Memory B cell (primary cell): ENCODE results near the gene WFS1.

Source experiments
- ATAC-seq: fragments of 150-1000 bp; cut with Tn5 transposase; 2 replicates; pipeline ENCODE4 v1.10.0; 2021; ENCODE audit warnings: low read depth, mild to moderate bottlenecking, moderate library complexity
- DNase-seq, 2 donors: peaks; one replicate each; pipeline ENCODE4 v3.0.0; 2022; ENCODE audit warnings: low spot score in 2 of 2
- H3K27ac Mint-ChIP-seq: one replicate; pipeline ENCODE4 v1.8.0; 2022; ENCODE audit warnings: mild to moderate bottlenecking, moderate library complexity, mixed read lengths
- H3K27me3 Mint-ChIP-seq: one replicate; pipeline ENCODE4 v1.8.0; 2022; ENCODE audit warnings: mixed read lengths
- H3K36me3 Mint-ChIP-seq: one replicate; pipeline ENCODE4 v1.8.0; 2022; ENCODE audit warnings: mild to moderate bottlenecking, mixed read lengths
- H3K4me1 Mint-ChIP-seq: one replicate; pipeline ENCODE4 v1.8.0; 2022; ENCODE audit warnings: mixed read lengths
- H3K4me3 Mint-ChIP-seq: one replicate; pipeline ENCODE4 v1.8.0; 2022; ENCODE audit warnings: mild to moderate bottlenecking, moderate library complexity, mixed read lengths
- H3K9me3 Mint-ChIP-seq: one replicate; pipeline ENCODE4 v1.8.0; 2022; ENCODE audit warnings: mixed read lengths

Gene WFS1

GRCh38 chr4:6321361-6321760 lies 51.7 kb downstream of the WFS1 start:
- Mint-ChIP-seq H3K27me3 (peaks cover 21% of the 10 kb centered on the region), H3K27ac (no peak overlapping the region), H3K4me1 (no peaks in the 10 kb centered on the region), H3K36me3 (peaks cover 2% of the 10 kb centered on the region), H3K4me3 (no peak overlapping the region), H3K9me3 (peaks cover 2% of the 10 kb centered on the region)
- DNase-seq (no peak), ATAC-seq (no peak)

- peaks cover 19% of the 10 kb centered on the region for H3K27me3 Mint-ChIP-seq
- DNase-seq (no peak), ATAC-seq (no peak)
- no peak overlapping the region for H3K4me3 Mint-ChIP-seq
- no peak overlapping the region for H3K27ac Mint-ChIP-seq
- H3K36me3 Mint-ChIP-seq = peaks cover 2% of the 10 kb centered on the region
- no peaks in the 10 kb centered on the region for H3K4me1 Mint-ChIP-seq
- H3K9me3 Mint-ChIP-seq = peaks cover 2% of the 10 kb centered on the region
These were observed 52.6 kb downstream of the WFS1 start for GRCh38 chr4:6322067-6322760.

- no peak overlapping the region for H3K4me3 Mint-ChIP-seq
- H3K27me3 Mint-ChIP-seq = peaks cover 16% of the 10 kb centered on the region
- peaks cover 2% of the 10 kb centered on the region for H3K9me3 Mint-ChIP-seq
- no peak for DNase-seq
- peaks cover 2% of the 10 kb centered on the region for H3K36me3 Mint-ChIP-seq
- no peak overlapping the region for H3K27ac Mint-ChIP-seq
- no peaks in the 10 kb centered on the region for H3K4me1 Mint-ChIP-seq
- ATAC-seq = no peak
These were observed 53.3 kb downstream of the WFS1 start for GRCh38 chr4:6322761-6323566.

- Mint-ChIP-seq H3K9me3 (peaks cover 2% of the 10 kb centered on the region), H3K4me3 (no peak overlapping the region), H3K27me3 (peaks cover 17% of the 10 kb centered on the region), H3K4me1 (no peaks in the 10 kb centered on the region), H3K27ac (no peak overlapping the region), H3K36me3 (peaks cover 2% of the 10 kb centered on the region)
- DNase-seq (no peak), ATAC-seq (no peak)
These were observed 54.9 kb downstream of the WFS1 start for GRCh38 chr4:6324461-6324998.

- peaks cover 2% of the 10 kb centered on the region for H3K9me3 Mint-ChIP-seq
- DNase-seq (no peak), ATAC-seq (no peak)
- no peaks in the 10 kb centered on the region for H3K4me1 Mint-ChIP-seq
- H3K27me3 Mint-ChIP-seq = peaks cover 14% of the 10 kb centered on the region
- H3K36me3 Mint-ChIP-seq = peaks cover 2% of the 10 kb centered on the region
- no peak overlapping the region for H3K27ac Mint-ChIP-seq
- no peak overlapping the region for H3K4me3 Mint-ChIP-seq
These were observed 55.5 kb downstream of the WFS1 start for GRCh38 chr4:6324999-6325787.

- Mint-ChIP-seq H3K27me3 (peaks cover 16% of the 10 kb centered on the region), H3K36me3 (peaks cover 2% of the 10 kb centered on the region), H3K4me3 (no peak overlapping the region), H3K27ac (no peak overlapping the region), H3K9me3 (peaks cover 2% of the 10 kb centered on the region), H3K4me1 (no peaks in the 10 kb centered on the region)
- ATAC-seq = no peak
- DNase-seq = no peak
These were observed 56.2 kb downstream of the WFS1 start for GRCh38 chr4:6325788-6326290.

GRCh38 chr4:6326312-6327060 lies 56.8 kb downstream of the WFS1 start:
- Mint-ChIP-seq H3K27ac (no peak overlapping the region), H3K27me3 (peaks cover 18% of the 10 kb centered on the region), H3K4me3 (no peak overlapping the region), H3K4me1 (no peaks in the 10 kb centered on the region), H3K36me3 (peaks cover 2% of the 10 kb centered on the region), H3K9me3 (peaks cover 2% of the 10 kb centered on the region)
- DNase-seq (no peak), ATAC-seq (no peak)

GRCh38 chr4:6327220-6327917 lies 57.7 kb downstream of the WFS1 start:
- Mint-ChIP-seq H3K27ac (no peak overlapping the region), H3K4me3 (no peak overlapping the region), H3K9me3 (peaks cover 2% of the 10 kb centered on the region), H3K36me3 (peaks cover 2% of the 10 kb centered on the region), H3K4me1 (no peaks in the 10 kb centered on the region), H3K27me3 (peaks cover 13% of the 10 kb centered on the region)
- DNase-seq (peak; percentile 74 to 77), ATAC-seq (peak; percentile 67)

GRCh38 chr4:6328526-6328925 lies 58.9 kb downstream of the WFS1 start:
- Mint-ChIP-seq H3K27ac (no peak overlapping the region), H3K4me3 (no peak overlapping the region), H3K27me3 (peaks cover 15% of the 10 kb centered on the region), H3K9me3 (peaks cover 2% of the 10 kb centered on the region), H3K4me1 (no peaks in the 10 kb centered on the region), H3K36me3 (peaks cover 2% of the 10 kb centered on the region)
- DNase-seq (no peak), ATAC-seq (no peak)

GRCh38 chr4:6329478-6330383 lies 60.1 kb downstream of the WFS1 start:
- Mint-ChIP-seq H3K4me1 (no peaks in the 10 kb centered on the region), H3K27ac (no peak overlapping the region)

GRCh38 chr4:6330384-6330767 lies 60.7 kb downstream of the WFS1 start:
- H3K36me3 Mint-ChIP-seq = peaks cover 2% of the 10 kb centered on the region
- peaks cover 2% of the 10 kb centered on the region for H3K9me3 Mint-ChIP-seq
- H3K4me1 Mint-ChIP-seq = no peaks in the 10 kb centered on the region
- no peak overlapping the region for H3K27ac Mint-ChIP-seq
- H3K4me3 Mint-ChIP-seq = no peak overlapping the region
- peaks cover 21% of the 10 kb centered on the region for H3K27me3 Mint-ChIP-seq
- DNase-seq (no peak), ATAC-seq (no peak)

More at GRCh38 chr4:6329478-6330383, 60.1 kb downstream of the WFS1 start:
- Mint-ChIP-seq H3K27me3 (peaks cover 15% of the 10 kb centered on the region), H3K36me3 (peaks cover 2% of the 10 kb centered on the region), H3K4me3 (no peak overlapping the region), H3K9me3 (peaks cover 2% of the 10 kb centered on the region)
- DNase-seq = no peak
- no peak for ATAC-seq

GRCh38 chr4:6331018-6331417 lies 61.4 kb downstream of the WFS1 start:
- H3K27me3 Mint-ChIP-seq = peaks cover 20% of the 10 kb centered on the region
- H3K4me1 Mint-ChIP-seq = no peaks in the 10 kb centered on the region
- H3K9me3 Mint-ChIP-seq = peaks cover under 1% of the 10 kb centered on the region
- ATAC-seq (no peak), DNase-seq (no peak)
- peaks cover under 1% of the 10 kb centered on the region for H3K36me3 Mint-ChIP-seq
- H3K27ac Mint-ChIP-seq = no peak overlapping the region
- H3K4me3 Mint-ChIP-seq = no peak overlapping the region
